Measurements from ENCODE around the gene OLFML2A.

Gene OLFML2A

GRCh38 chr9:124808246-124808956, 31.5 kb downstream of the OLFML2A start:
- FAIRE-seq = no peak
- TF ChIP-seq CTCF (IDR thresholded peaks at IDR 0.05; ENCODE audit: insufficient read depth, missing control alignments) = no peak
- no peak for DNase-seq (ENCODE audit: insufficient read length, low spot score)

GRCh38 chr9:124809211-124809610, 32.3 kb downstream of the OLFML2A start:
- FAIRE-seq = no peak
- TF ChIP-seq CTCF (IDR thresholded peaks at IDR 0.05; ENCODE audit: insufficient read depth, missing control alignments) = no peak

DNA sequence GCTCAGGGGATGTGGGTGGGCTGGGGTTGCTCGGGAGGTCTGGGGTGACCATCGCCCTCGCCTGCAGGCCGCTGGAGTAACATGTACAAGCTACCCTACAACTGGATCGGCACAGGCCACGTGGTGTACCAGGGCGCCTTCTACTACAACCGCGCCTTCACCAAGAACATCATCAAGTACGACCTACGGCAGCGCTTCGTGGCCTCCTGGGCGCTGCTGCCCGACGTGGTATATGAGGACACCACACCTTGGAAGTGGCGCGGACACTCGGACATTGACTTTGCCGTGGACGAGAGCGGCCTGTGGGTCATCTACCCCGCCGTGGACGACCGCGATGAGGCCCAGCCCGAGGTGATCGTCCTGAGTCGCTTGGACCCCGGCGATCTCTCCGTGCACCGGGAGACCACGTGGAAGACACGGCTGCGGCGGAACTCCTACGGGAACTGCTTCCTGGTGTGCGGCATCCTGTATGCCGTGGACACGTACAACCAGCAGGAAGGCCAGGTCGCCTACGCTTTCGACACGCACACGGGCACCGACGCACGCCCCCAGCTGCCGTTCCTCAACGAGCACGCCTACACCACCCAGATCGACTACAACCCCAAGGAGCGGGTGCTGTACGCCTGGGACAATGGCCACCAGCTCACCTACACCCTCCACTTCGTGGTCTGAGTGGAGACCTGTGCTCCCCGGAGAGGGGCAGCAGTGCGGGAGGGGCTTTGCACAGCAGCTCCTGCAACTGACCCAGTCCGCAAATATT, 33.0 kb downstream of the OLFML2A start:
- no peak for TF ChIP-seq CTCF (IDR thresholded peaks at IDR 0.05; ENCODE audit: insufficient read depth, missing control alignments)
- FAIRE-seq = no peak
- no peak for DNase-seq (ENCODE audit: insufficient read length, low spot score)

More at GRCh38 chr9:124809211-124809610, 32.3 kb downstream of the OLFML2A start:
- no peak for DNase-seq (ENCODE audit: insufficient read length, low spot score)

- FAIRE-seq = no peak
- TF ChIP-seq CTCF (IDR thresholded peaks at IDR 0.05; ENCODE audit: insufficient read depth, missing control alignments) = no peak
- no peak for DNase-seq (ENCODE audit: insufficient read length, low spot score)
These were observed 33.9 kb downstream of the OLFML2A start for GRCh38 chr9:124810663-124811355.

DNA sequence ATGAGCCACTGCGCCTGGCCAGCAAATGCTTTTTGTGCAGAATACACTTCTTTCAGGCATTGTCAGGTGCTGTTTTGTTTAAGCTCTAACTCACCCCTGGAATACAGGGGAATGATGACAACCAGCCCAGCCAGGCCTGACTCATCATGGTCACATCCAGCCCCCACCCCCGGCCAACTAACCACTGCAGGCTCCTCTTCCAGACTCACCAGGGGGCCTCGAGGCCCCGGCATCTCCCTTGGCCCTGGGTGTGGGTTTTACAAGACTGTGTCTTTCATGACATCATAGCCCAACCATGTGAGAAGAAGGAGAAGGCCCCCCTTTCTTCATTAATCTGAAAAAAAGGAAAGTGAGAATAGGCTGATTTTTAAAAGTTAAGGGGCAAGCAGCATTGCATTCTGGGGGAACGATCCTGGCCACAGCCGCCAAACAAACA, 35.5 kb downstream of the OLFML2A start:
- FAIRE-seq (no peak), DNase-seq (ENCODE audit: insufficient read length, low spot score) (no peak)
- TF ChIP-seq CTCF (IDR thresholded peaks at IDR 0.05; ENCODE audit: insufficient read depth, missing control alignments) = no peak

DNA sequence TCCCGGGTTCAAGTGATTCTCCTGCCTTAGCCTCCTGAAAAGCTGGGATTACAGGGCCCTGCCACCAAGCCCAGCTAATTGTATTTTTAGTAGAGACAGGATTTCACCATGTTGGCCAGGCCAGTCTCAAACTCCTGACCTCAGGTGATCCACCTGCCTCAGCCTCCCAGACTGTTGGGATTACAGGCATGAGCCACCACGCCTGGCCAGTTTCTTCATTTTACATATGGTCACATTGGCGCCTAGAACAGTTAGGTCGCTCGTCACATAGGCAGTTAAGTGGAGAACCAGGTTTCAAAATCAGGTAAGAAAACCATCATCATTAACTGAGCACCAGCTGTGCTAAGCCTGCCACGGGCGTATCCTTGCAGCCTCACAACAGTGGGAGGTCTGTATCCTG, 36.1 kb downstream of the OLFML2A start:
- TF ChIP-seq CTCF (IDR thresholded peaks at IDR 0.05; ENCODE audit: insufficient read depth, missing control alignments) = no peak
- no peak for DNase-seq (ENCODE audit: insufficient read length, low spot score)

More for the DNA sequence above, 36.1 kb downstream of the OLFML2A start:
- no peak for FAIRE-seq

Measured in D721Med (cell line).